Erythroblast (primary cell): Measurements from ENCODE around the gene TRPM4.
"Not testable (repeated sequence)": the region's sequence is repeated elsewhere in the genome, so short reads cannot be mapped to it uniquely, and the experiment has no call there.

Experiments used
- GATA1 ChIP-seq: IDR thresholded peaks from 2 replicates; pipeline ENCODE4 v1.6.1; 2011; ENCODE audit warnings: low read depth, mild to moderate bottlenecking, control low read depth, low read length, moderate library complexity
- POLR2A ChIP-seq: IDR thresholded peaks from 2 replicates; pipeline ENCODE4 v1.6.1; 2011; ENCODE audit warnings: mild to moderate bottlenecking, low read length

GRCh38 chr19:49121841-49122240 lies 35.8 kb upstream of the TRPM4 start:
- not testable (repeated sequence) for TF ChIP-seq POLR2A, GATA1
